IPS-NIHi11 (cell line): ENCODE data around the gene ERCC4.

Source experiments
- DNase-seq: peaks from one replicate; pipeline ENCODE4 v3.0.0; 2012; ENCODE audit warnings: mixed read lengths, low spot score

ERCC4 gene

DNA sequence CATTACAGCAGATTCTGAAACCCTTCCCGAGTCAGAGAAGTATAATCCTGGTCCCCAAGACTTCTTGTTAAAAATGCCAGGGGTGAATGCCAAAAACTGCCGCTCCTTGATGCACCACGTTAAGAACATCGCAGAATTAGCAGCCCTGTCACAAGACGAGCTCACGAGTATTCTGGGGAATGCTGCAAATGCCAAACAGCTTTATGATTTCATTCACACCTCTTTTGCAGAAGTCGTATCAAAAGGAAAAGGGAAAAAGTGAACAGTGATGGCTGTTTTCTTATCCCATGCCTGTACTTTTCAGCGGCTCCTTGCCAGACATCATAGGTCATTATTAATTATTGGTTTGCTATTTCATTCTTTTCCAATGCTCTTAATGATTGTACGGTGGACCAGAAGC is 28.1 kb downstream of the ERCC4 start:
- DNase-seq = no peak

DNA sequence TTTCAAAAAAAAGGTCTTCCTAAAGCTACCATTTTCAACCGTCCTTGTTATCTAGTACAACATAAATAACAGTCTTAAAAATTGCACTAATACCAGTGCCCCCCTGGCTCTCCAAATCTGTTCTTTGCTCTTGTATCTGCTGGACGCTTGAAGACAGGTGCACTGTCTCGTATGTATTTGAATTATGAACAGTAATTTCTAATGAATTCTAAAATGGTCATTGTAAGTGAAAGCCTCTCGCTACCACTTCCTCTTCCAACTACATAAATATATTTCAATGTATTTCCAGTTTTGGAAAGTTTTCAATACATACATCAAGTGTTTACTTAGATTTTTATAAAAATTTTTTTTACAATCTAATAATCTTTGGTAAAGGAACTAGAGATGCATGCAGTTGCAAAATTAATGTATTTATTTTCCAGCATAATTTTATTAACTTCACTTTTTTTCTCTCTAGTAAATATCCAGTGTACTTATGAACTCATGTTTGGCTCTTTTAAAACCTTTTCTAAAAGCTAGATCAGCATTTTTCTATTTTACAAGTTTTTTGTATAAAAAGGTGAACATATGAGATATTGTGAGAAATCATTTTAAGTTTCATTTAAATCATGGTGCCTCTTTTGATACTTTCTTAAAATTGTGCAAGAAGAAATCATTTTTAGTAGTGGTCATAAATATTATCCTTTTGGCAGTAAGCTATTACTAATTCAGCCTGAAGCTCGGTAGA is 31.0 kb downstream of the ERCC4 start:
- no peak for DNase-seq

- no peak for DNase-seq
These were observed 31.7 kb downstream of the ERCC4 start for GRCh38 chr16:13951611-13952010.

DNA sequence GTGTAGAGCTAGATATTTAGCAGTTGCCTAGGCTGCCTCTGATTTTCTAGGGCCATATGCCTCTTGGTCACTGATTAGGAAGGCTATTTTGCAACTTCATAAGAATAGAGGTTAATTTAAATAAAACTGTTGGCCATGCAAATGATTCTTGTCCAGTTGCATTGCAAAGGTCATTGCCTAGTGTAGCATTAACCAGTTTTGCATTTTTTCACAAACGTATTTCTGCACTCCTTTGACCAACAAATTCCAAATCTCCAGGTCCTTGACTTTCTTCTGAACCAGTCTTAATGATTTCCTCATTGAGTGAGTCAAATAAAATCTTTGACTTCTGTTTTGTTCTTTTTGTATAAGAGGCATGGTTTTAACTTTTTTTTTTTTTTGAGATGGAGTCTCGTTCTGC is 33.5 kb downstream of the ERCC4 start:
- DNase-seq = no peak

- no peak for DNase-seq
These were observed 36.8 kb downstream of the ERCC4 start for GRCh38 chr16:13956635-13957196.

- DNase-seq = peak; percentile 26
These were observed 37.5 kb downstream of the ERCC4 start for GRCh38 chr16:13957197-13958078.

GRCh38 chr16:13958474-13958873 is 38.5 kb downstream of the ERCC4 start:
- no peak for DNase-seq

GRCh38 chr16:13959626-13960025 is 39.7 kb downstream of the ERCC4 start:
- no peak for DNase-seq

- DNase-seq = no peak
These were observed 41.3 kb downstream of the ERCC4 start for GRCh38 chr16:13961099-13961811.

DNA sequence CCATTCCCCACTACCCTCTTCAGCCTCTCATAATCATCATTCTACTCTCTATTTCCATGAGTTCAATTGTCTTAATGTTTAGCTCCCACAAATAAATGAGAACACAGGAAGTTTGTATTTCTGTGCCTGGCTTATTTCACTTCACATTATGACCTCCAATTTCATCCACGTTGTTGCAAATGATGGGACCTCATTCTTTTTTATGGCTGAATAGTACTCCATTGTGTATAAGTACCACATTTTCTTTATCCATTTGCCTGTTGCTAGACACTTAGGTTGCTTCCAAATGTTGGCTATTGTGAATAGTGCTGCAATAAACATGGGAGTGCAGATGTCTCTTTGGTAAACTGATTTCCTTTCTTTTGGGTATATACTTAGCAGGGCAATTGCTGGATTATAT is 42.3 kb downstream of the ERCC4 start:
- no peak for DNase-seq

GRCh38 chr16:13968835-13969234 is 48.9 kb downstream of the ERCC4 start:
- DNase-seq = no peak

DNA sequence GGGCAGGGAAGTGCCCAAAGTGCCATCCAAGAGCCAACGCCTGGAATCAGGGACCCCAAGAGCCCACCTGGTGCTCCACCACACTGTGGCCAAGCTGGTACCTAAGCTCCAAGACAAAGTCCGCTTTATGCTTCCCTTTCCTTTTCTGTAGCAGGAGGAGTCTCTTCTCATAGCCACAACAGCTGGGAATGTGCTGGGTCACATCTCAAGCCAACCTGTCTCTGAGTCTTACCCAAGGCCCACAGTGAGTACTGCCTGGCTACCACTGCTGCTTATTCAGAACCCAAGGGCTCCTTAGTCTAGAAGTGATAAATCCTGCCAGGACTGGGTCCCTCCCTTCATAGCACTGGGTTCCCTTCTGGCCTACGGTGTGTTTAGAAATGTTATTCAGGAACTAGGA is 49.8 kb downstream of the ERCC4 start:
- no peak for DNase-seq

DNA sequence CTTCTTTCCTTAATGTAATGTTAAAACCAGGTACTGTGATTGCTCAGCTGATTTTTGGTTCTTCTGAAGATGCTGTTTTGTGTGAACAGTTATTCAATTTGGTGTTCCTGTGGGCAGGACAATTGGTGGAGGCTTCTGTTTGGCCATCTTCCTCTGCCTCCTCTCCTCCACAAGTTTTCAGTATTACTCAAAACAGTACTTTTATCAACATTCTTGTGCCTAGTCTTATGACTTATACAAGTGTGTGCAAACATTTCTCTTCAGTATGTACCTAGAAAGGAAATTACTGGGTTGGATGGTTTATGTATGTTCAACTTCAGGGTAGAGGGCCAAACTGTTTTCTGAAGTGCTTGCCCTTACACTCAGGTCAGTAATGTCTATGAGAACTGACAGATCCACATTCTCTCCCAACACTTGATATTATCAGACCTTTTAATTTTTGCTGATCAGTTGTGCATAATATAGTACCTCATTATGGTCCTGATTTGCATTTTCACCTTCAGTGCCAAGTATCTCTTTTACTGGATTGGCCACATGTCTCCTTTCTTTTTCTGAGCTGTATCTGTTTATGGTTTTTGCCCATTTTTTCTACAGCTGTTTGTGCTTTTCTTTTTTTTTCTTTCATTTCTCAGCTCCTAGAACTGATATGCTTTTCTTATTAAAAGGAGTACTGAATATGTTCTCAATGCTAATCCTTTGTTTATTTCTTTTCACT is 50.9 kb downstream of the ERCC4 start:
- DNase-seq = no peak

DNA sequence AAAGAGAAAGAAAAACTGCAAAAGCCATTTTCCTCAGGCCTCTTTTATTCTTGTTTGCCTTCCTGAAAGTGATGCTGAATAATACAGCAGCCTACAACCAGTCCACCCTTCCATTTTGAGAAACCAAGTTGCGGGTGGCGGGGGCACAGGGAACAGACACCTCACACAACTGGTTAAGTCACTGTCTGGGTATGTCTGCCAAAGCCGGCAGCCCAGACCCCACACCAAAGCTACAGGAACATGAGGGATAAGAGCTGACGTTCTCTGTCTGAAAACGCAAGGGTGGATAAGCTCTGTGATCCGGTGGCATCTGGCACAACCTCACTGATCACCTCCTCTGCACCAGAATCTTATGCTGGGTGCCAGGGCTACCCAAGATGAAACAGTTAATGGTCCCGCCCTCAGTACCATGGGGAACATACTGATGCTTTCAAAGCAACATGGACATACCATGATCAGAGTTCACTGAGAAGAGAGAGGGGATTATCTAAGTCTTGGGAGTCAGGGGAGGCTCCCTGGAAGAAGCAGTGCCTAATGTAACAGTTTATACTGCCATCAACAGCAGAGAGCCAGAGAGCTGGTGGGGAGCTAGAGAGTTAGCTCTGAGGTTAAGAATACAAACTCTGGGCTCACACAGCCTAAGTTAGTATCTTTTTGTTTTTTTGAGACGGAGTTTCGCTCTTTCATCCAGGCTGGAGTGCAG is 53.5 kb downstream of the ERCC4 start:
- DNase-seq = no peak

GRCh38 chr16:13977177-13977576 is 57.2 kb downstream of the ERCC4 start:
- DNase-seq = no peak

- DNase-seq = no peak
These were observed 62.5 kb downstream of the ERCC4 start for GRCh38 chr16:13982451-13982850.

- DNase-seq = no peak
These were observed 63.7 kb downstream of the ERCC4 start for GRCh38 chr16:13983625-13984024.

GRCh38 chr16:13984794-13985193 is 64.8 kb downstream of the ERCC4 start:
- no peak for DNase-seq

DNA sequence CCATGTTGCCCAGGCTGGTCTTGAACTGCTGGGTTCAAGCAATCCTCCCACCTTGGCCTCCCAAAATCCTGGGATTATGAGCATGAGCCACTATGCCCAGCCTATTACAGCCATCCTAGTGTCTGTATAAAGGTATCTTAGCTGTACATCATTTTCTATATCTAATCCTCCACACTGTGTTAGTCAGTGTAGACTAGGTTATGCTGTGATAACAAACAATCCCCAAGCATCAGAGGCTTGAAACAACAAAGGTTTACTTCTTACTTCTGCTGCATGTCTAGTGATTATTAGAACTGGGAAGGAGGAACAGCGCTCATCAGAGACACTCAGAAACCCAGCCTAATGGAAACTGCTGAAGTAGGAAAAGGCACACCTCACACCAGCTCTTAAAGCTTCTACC is 68.1 kb downstream of the ERCC4 start:
- DNase-seq = no peak

DNA sequence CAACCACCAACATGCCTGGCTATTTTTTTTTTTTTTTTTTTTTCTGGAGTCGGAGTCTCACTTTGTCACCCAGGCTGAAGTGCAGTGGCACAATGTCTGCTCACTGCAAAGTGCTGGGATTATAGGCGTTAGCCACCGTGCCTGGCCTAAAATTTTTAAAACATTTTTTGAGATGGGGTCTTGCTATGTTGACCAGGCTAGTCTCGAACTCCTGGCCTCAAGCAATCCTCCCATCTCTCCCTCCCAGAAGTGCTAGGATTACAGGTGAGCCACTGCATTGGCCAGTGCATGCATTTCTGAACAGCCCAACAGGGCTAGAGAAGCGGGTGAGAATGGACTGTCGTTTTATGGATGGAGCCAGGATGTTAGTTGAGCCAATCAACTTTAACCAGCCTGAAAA is 72.4 kb downstream of the ERCC4 start:
- no peak for DNase-seq

DNA sequence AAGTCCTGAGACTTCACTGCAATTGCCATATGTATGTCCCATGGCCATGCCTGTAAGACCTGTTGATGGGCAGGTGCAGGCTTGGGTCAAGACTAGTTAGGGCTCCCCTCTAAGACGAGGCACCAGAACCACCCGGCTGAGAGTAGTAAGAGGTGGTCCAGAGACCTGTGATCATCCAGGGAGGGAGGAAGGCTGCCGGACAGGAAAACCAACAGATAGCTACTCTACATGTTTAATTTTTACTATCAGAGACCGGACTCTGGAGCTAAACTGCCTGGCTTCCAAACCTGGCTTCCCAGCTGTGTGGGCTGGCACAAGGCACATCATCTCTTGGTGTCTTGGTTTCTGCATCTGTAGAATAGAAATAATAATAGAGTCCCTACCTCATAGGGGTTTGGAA is 73.0 kb downstream of the ERCC4 start:
- DNase-seq = no peak
